MV-4-11 (cell line): Measurements from ENCODE around the gene SYNPO2L.

ENCODE experiments used
- DNase-seq: peaks from one replicate; lab custom pipeline; 2025; lab: John Stamatoyannopoulos, UW

SYNPO2L gene

DNA sequence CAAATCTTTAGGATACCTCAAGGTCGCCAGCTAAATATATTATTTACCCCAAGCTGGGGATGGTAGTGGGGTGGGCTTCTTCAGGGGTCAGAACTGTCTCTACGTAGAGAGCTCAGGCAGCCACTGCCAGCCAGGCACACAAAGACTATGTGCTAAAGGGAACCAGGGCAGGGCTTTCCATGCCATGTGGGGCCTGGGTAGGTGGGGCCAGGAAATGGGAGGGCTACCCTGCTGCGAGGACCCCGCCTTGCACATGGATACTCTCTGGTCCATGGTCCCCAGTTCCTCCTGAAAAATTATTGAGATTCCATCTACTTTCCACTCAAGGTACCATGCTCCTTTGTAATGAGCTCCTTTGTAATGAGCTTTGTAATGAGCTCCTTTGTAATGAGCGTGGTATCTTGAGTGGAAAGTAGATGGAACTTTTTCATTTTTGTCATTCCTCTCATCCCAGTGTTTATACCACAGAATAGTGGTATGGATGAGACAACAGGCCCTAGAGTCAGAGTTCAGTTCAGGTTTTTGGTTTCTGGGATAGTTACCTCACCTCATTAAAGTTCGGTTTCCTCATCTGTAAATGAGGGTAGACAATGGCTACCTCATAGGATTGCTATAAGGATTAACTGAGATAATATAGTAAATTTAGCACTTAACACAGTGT, 5.8 kb downstream of the SYNPO2L start:
- DNase-seq, result no peak

DNA sequence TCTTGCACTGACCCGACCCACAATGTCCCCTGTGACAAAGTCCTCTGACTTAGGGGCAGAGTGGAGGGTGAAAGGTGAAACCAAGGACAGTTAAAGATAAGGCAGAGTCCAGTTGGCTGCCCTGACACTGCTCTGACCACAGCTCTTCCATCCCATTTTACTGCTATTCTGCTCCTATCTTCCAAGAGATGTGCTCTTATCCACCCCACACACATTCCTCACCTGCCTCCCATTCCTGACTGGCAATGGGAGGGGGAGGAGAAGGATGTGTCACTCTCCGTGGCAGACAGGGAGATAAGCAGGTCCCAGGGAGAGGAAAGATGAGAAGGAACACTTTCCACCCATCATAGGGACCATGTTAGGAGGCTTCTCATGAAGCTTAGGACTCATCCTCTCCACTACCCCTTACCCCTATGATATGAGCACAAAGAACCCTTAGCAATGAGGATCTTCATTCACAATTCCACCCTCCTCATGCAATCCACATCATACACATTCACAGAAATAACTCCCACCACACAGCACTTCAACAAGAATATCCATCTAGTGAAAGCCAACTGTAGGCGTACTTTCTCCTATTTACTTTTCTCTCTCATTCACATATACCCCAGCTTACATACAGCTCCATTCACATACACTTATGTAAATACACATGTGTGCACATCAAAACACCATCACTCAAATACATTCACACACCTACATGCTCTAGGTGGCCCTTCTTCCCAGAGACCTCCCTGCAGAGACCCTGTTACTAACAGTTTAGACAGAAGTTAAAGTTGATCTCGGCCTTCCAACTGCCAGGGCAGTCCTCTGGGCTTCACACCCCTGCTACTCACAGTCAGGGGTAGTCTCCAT, 6.6 kb downstream of the SYNPO2L start:
- DNase-seq, result no peak

DNA sequence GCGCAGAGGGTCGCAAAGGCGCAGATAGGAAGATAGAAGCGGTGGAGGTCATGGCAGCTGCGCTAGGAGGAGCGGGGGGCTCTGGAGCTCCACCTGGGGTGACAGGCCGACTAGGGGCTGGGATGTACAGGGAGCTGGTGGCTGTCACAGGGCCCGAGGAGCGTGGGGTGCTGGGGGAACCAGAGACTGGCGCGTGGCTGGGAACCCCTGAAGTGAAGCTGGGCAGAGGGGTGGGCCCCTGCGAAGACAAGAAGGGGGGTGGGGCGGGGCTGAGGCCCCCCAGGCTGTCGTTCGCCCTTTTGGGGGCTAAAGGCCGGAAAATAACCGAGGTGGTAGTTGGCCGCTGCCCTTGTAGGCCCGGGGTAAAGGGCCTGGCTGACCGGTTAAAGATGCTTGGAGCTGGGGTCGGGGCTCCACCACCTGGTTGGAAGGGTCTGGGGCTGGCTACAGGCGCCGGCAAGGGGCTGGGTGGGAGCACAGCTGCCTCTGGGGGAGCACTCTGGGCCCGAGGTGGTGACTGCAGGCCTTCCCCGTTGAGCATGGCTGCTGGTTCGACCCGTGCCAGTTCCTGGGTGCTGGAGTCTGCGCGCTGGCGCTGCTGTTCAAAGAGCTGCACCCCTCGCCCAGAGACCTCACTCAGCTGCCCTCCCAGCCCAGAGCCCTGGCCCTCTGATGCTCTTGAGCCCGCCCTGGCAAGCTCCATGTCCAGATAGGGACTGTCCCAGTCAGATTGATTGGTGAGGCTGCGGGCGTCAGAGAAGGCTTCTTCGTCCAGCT, 7.8 kb downstream of the SYNPO2L start:
- DNase-seq, result no peak

DNA sequence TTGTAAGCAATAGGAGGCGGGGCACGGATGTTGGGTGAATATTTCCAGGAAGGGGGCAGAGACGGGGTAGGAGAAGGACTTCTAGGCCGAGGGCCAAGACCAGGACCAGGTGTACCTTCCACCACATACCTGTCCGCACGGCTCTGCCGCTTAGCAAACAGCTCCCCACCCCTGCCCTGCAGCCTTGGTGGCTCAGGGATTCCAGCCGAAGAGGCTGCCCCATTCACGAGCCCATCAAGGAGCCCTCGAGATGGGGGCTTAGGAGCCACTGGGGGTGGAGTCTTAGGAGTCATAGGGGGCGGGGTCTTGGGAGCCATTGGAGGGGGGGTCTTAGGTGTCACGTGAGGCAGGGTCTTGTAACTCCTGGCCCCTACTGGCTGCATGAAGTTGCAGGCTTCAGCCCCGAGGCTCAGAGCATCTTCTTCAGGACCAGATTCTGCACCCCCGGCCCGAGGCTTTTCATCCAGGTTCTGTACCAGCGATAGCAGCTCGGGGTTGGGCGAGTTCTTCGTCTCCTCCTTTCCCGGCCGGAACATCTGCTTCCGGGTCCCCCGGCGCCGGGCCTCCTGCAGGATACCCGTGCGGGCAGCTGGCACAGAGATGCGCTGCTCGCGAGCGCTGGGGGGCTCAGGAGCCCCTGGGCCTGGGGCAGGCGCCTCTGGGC, 8.5 kb downstream of the SYNPO2L start:
- no peak for DNase-seq

DNA sequence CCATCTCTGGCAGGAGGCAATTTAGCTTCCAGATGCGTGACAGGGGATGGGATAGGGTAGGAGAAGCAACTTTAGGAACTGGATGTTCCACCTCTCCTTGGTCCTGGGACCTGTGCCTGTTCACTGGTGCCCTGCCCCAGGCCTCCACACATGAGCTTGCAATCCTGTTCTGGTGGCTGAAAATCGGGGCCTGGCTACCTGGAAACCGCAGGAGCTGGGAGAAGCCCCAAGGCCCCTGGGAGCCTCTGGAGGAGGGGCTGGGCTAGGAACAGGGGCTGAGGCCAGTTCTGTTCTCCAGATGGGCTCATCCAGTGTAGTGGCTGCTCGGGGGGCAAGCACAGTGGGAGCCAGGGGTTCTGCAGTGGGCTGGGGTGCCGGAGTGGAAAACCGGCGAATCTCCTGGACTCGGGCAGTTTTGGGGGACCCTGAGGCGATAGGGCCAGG, 9.2 kb downstream of the SYNPO2L start:
- no peak for DNase-seq

DNA sequence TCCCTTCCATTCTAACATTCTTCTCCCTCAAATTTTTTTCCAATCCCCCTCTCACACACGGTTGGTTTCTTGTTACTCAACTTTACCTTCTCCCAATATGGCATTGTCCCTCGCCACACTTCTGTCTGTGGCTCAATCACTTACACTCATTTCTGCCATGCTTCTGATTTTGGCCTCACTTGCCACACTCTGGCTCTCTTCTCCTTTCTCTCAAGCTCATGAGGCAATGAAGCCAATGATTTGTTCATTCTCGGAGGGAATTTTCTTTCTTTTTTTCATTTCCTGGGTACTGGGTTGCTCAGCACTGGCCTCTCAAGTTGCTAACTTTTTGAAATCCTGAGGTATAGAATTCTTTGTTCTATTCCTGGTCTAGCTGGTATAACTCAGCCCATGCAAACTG, 10.6 kb downstream of the SYNPO2L start:
- DNase-seq, result peak; percentile 61

DNA sequence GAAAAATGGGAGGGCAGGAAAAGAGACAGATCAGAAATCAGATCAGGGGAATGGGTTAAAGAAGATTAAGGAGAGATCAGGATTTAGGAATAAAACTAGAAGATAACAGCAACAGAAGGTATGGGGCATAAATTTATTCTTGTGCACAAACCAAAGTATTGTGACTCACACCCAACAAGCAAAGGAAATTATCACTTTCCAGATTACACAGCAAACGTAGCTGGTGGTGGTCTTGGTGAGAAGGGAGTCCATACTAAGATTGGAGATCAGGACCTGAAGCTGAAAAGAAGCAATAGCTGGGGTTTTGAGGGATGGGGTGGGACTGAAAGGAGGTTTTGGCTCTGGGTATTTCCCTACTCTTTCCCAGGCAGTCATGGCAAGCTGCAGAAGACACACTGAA, 11.1 kb downstream of the SYNPO2L start:
- no peak for DNase-seq

DNA sequence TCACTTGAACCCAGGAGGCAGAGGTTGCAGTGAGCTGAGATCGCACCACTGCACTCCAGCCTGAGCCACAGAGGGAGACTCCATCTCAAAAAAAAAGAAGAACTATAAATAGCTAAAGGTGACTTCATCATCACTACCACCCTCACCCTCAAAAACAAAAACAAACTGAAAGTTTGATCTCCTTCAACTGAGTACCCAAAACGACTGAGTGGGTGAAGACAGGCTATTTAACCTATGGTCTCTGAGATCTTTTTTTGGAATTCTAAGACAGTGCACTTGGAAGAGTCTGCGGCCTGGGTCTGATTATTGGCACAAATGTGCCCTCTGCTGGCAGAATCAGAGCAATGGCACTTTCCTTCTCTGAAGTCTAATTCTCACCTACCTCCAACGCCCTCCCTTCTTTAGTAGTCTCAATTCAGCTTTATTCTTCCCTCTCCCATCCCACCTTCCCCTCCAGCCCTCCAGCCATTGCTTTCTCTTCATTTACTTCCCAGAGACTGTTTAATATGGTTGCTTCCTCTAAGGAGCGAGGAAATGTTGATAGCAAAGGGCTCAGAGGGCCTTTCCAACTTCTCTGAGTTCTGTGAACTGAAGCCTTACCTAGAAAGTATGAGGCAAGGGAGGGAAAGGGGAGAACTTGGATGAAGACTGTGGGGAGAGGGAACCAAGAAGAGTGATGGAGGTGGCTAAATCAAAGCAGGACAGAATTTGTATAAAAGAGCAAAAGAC, 11.7 kb downstream of the SYNPO2L start:
- DNase-seq, result peak; percentile 56

DNA sequence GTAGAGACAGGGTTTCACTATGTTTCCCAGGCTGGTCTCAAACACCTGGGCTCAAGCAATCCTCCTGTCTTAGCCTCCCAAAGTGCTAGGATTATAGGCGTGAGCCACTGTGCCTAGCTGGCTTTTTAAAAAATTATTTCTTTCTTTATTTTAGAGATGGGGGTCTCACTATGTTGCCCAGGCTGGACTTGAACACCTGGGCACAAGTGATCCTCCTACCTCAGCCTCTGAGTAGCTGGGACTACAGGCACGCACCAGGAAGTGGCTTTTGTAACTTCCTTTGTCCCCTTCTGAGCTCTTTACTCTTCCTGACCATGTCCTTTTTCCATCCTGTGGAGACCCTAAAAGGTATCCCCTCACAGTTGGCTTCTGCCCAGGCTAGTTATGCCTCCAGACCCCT, 12.5 kb downstream of the SYNPO2L start:
- no peak for DNase-seq

DNA sequence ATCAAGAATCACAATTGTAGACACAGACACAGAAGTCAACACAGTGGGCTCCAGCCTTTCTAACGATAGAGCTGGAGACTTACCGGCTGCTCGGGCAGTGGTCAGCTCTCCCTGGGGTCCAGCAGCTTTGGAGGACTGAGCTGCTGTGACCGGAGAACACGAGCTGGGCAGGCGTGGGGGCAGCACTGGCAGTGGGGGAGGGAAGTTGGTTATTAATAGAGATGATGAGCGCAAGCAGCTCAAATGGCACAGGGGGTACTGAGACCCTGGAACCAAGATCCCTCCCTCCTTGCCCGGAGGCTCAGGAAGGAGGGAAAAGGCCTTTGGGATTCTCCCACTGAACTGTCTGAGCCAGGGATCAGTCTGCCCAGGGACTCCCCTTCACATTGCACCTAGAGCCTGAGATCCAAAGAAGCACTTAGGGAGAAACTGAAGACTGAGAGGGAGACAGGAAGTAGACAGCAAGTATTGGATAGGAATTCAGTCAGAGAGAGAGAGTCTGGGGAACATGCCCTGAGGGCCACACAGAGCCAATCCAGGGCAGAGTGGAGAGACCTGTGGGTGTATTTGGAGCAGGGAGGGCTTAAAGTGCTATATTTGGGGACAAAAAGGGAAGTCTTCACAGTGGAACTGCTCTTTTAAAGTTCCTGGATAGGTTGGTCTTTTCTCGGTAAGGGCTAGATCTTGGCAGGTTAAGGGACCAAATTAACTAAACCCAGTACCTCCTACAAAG, 14.3 kb downstream of the SYNPO2L start, which contains the start of gene MYOZ1:
TSS of gene MYOZ1 (minus strand) at position 147 of the 733 bp plus-strand sequence. CDS start 1,457 bp downstream, outside the sequence.
- peak; percentile 67 for DNase-seq

DNA sequence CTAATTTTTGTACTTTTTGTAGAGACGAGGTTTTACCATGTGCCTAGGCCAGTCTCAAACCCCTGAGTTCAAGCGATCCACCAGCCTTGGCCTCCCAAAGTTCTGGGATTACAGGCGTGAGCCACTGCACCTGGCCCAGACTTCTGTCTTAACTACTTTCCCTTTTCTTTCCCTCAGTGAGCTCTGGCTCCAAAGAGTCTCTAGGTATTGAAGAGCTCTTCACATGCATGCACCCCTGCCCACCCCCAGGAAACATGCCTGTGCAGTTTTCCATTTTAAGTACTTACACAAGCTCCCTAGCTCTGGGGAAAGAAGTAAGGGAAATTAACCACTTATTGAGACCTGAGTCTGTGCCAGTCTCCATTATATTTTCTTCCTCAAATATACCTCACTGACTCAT, 16.5 kb downstream of the SYNPO2L start:
- no peak for DNase-seq

DNA sequence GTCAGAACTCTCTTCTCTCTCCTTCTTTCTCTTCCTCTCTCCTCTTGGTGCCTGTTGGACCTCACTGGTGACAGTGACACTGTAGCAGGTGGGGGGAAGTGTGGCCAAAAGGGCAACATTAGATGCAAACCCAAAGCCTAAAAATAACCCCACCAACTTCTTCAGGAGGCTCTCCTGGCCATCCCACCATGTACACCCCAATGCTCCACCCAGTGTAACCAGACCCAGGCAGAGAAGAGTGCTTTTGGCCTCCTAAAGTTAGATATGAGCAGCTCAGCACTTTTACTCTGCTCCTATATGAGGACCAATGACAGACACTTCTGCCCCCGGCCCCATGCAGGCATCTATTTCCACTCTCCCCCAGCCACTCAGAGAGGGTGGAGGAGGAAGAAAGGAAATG, 20.0 kb downstream of the SYNPO2L start:
- peak; percentile 31 for DNase-seq

DNA sequence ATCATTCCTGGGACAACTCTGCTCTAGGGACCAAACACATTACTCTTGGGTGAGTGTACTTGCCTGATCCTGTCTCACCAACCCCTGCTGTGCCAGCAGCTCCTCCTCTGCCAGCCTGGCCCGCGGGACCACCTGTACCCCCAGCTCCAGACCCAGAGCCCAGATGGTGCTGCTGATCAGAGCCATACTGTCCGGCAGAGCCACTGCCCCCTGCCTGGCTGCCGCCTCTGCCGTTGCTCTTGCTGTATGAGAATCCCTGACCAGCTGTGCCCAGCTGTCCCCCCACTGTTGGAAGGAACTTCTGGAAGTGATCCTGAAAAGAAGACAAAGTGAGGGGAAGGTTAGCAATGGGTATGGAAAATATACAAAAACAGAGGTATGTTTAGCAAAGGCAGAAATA, 21.4 kb downstream of the SYNPO2L start:
- no peak for DNase-seq

DNA sequence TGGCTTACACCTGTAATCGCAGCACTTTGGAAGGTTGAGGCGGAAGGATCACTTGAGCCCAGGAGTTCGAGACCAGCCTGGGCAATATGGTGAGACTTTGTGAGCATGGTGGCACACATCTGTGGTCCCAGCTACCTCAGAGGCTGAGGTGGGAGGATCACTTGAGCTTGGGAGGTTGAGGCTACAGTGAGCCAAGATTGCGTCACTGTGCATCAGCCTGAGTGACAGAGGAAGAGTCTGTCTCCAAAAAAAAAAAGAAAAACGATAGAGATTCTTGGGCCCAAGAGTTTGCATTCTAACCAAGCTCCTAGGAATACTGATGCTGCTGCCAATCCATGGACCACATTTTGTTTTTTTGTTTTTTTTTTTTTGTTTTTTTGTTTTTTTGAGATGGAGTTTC, 26.7 kb downstream of the SYNPO2L start:
- DNase-seq, result no peak

DNA sequence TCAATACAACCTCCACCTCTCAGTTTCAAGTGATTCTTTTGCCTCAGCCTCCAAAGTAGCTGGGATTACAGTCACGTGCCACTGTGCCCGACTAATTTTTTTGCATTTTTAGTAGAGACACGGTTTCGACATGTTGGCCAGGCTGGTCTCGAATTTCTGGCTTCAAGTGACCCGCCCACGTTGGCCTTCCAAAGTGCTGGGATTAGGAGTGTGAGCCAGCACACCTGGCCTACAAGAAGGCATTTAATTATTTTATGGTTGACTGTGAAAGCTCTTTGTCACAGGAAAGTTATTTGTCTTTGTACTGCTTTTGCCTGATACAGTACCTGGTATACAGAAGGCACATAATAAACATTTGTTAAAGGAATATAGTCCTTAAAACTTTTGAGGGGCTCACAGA, 27.4 kb downstream of the SYNPO2L start:
- no peak for DNase-seq

DNA sequence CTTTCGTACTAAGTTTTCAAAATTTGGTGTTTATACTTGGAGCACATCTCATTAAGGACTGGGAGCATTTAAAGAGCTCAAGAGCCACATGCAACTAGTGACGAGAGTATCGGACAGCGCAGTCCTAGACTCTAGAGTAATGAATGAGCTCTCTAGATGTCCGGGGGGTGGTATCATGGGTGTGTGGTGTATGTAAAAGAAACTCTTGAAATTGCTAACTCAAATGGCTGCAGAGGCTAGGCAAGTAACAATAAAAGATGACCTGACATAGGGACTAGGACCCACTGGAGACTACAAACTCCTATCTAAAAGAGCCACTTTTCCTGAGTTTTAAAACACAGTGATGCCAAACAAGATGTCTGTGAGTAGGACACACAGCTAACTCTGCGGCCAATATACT, 28.5 kb downstream of the SYNPO2L start:
- DNase-seq, result no peak

DNA sequence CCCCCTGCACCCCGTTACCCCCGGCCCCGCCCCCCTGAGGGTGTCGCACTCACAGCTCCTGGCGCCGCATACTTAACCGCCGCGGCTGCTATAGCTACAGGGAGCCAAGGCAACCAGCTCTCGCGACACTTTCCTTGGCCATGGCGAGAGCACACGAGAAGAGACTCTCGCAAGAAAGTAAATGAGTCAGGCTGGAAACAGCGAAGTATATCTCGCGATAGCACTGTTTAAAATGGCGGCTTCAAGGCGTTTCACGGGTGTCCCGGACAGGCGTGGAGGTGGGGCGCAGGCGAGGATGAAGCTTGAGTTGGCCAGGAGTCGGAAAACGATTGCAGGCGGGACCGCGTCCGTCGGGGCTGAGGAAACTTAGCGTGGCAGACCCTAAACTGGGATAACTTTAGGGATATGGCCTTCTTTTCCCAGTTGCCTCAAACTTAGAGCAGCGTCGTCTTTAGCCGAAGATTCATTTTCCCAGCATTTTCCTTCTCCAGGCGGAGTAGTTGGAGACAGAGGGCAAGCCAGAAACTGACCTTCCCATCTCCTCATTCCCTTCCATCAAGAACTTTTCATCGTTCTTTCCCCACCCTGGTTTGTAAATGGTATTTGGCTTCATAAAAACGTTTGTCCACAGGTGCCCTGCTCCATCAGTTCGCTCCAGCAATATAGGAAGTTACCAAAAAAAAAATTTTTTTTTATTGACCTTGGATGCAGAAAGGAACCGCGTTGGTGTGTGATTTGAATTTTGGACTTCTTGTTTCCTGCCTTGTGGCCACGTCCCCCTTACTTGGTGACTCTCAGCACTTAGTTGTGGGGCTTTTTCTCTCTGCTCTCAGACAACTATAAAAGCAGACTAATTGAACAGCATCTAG, 29.7 kb downstream of the SYNPO2L start:
- peak; percentile 98 for DNase-seq

DNA sequence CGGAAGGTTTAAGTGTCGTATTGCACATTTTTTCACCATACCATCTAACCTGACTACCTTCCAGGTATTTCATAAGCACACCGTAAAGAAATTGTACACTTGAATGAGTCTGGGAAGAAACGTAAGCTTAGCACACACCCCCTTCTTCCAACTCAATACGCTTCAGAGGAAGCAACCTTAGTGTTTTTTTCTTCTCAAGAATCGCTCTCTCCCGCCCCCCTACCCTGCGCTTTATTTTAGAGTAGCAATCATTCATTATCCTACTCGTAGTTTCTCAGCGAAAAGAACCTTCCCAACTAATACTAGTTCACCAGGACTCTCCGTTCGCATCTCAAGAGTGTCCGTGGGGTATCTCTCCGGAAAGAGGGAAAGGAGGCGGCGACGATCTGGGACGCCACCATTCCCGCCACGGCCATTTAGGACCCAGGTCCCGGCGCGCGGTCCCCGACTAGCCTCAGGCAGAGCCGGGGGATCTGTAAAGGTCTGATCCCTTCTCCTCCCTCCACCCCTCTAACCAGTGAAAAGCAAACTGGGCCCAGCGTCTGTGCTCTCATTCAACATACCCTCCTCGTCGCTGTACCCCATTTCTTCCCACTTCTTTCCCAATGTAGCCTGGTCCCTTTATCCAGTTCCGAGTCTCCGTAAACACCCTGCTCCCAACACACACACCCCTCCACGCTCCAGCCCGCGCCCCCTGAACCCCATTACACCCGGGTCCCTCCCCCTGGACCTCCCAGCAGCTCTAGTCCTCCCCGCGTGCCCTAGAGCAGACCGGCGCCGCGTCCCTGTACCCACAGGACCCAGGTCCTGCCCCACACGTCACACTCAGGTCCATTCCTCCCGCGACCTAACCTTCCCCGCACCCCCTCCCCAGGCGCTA, 30.6 kb downstream of the SYNPO2L start:
- no peak for DNase-seq

DNA sequence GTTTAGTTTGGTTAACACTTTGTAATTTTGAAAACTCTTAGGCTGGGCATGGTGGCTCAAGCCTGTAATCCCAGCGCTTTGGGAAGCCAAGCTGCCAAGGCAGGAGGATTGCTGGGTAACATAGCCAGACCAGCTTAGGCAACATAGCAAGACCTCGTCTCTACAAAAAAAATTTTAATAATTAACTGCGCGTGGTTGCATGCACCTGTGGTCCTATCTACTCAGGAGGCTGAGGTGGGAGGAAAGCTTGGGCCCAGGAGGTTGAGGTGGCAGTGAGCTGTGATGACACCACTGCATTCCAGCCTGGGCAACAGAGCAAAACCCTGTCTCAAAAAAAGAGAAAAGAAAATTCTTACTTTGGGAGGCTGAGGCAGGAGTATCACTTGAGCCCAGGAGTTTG, 32.8 kb downstream of the SYNPO2L start:
- DNase-seq, result no peak
